ENCODE data around the gene PDAP1.
"Not testable (repeated sequence)": the region's sequence is repeated elsewhere in the genome, so short reads cannot be mapped to it uniquely, and the experiment has no call there.

PDAP1 gene

GRCh38 chr7:99396418-99397296 lies 11.7 kb downstream of the PDAP1 start:
- no peak for DNase-seq (ENCODE audit: low spot score)

GRCh38 chr7:99395616-99396327 lies 12.6 kb downstream of the PDAP1 start:
- DNase-seq (ENCODE audit: low spot score), result no peak

- no peak for DNase-seq (ENCODE audit: low spot score)
Observed at GRCh38 chr7:99394188-99394502, 14.3 kb downstream of the PDAP1 start.

- DNase-seq (ENCODE audit: low spot score), result no peak
Observed at GRCh38 chr7:99393355-99394187, 14.8 kb downstream of the PDAP1 start.

- peak; percentile 76 for DNase-seq (ENCODE audit: low spot score)
Observed at GRCh38 chr7:99392659-99393354, 15.6 kb downstream of the PDAP1 start.

GRCh38 chr7:99392046-99392445 lies 16.4 kb downstream of the PDAP1 start:
- DNase-seq (ENCODE audit: low spot score), result no peak

GRCh38 chr7:99390941-99391602 lies 17.3 kb downstream of the PDAP1 start:
- no peak for DNase-seq (ENCODE audit: low spot score)

- DNase-seq (ENCODE audit: low spot score), result no peak
Observed at GRCh38 chr7:99389772-99390171, 18.6 kb downstream of the PDAP1 start.

- no peak for DNase-seq (ENCODE audit: low spot score)
Observed at GRCh38 chr7:99387912-99388311, 20.5 kb downstream of the PDAP1 start.

GRCh38 chr7:99387239-99387635 lies 21.2 kb downstream of the PDAP1 start:
- not testable (repeated sequence) for DNase-seq (ENCODE audit: low spot score)

GRCh38 chr7:99386584-99387238 lies 21.7 kb downstream of the PDAP1 start:
- DNase-seq (ENCODE audit: low spot score), result no peak

- DNase-seq (ENCODE audit: low spot score), result no peak
Observed at GRCh38 chr7:99385564-99385963, 22.8 kb downstream of the PDAP1 start.

GRCh38 chr7:99384523-99384922 lies 23.9 kb downstream of the PDAP1 start:
- no peak for DNase-seq (ENCODE audit: low spot score)

GRCh38 chr7:99383791-99384370 lies 24.5 kb downstream of the PDAP1 start:
- no peak for DNase-seq (ENCODE audit: low spot score)

- no peak for DNase-seq (ENCODE audit: low spot score)
Observed at GRCh38 chr7:99383203-99383602, 25.2 kb downstream of the PDAP1 start.

GRCh38 chr7:99381664-99382075 lies 26.7 kb downstream of the PDAP1 start:
- no peak for DNase-seq (ENCODE audit: low spot score)

- peak; percentile 95 for DNase-seq (ENCODE audit: low spot score)
Observed at GRCh38 chr7:99380823-99381663, 27.4 kb downstream of the PDAP1 start.

- peak; percentile 59 for DNase-seq (ENCODE audit: low spot score)
Observed at GRCh38 chr7:99380032-99380822, 28.2 kb downstream of the PDAP1 start.

GRCh38 chr7:99379693-99380031 lies 28.7 kb downstream of the PDAP1 start:
- DNase-seq (ENCODE audit: low spot score), result not testable (repeated sequence)

Data from activated CD4-positive, alpha-beta T cell treated with anti-CD3 and anti-CD28 coated beads, Interleukin-2, Interleukin-4, amounts not matched to agents 100 ng/mL and 50 ng/mL, durations not matched to agents 16 hours and 8 hours (primary cell).